Measurements from ENCODE around the gene DGKG. TPM values are rescaled to one million over a fixed set of nuclear protein-coding genes. Genes with fewer than 3 reads are reported as not detected.

DGKG gene
- total and polyA plus RNA-seq, 12 donors = 7.2 to 75.7 (median 41.4) TPM

DNA sequence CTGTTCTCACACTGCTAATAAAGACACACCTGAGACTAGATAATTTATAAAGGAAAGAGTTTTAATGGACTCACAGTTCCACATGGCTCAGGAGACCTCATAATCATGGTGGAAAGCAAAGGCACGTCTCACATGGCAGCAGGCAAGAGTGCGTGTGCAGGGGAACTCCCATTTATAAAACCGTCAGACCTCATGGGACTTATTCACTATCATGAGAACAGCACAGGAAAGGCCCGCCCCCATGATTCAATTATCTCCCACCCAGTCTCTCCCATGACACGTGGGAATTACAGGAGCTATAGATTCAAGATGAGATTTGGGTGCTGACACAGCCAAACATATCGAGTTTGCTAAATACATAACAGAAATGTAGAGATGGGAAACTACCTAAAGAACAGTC, 39.5 kb upstream of the DGKG start:
- Histone ChIP-seq H3K27me3 (no peaks in the 10 kb centered on the region), H3K27ac (no peak overlapping the region), H3K4me1 (peaks cover 0 to 11% (median 6%) of the 10 kb centered on the region in 9 donors), H3K36me3 (no peaks in the 10 kb centered on the region), H3K4me3 (no peak overlapping the region), H3K9me3 (no peaks in the 10 kb centered on the region)
- DNase-seq (no peak), ATAC-seq (no peak)
- 65 to 66% methylated on average over 6 of the region's 6 CpGs for WGBS, 2 donors
- TF ChIP-seq, protein P1, sequence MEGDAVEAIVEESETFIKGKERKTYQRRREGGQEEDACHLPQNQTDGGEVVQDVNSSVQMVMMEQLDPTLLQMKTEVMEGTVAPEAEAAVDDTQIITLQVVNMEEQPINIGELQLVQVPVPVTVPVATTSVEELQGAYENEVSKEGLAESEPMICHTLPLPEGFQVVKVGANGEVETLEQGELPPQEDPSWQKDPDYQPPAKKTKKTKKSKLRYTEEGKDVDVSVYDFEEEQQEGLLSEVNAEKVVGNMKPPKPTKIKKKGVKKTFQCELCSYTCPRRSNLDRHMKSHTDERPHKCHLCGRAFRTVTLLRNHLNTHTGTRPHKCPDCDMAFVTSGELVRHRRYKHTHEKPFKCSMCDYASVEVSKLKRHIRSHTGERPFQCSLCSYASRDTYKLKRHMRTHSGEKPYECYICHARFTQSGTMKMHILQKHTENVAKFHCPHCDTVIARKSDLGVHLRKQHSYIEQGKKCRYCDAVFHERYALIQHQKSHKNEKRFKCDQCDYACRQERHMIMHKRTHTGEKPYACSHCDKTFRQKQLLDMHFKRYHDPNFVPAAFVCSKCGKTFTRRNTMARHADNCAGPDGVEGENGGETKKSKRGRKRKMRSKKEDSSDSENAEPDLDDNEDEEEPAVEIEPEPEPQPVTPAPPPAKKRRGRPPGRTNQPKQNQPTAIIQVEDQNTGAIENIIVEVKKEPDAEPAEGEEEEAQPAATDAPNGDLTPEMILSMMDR (IDR thresholded peaks at IDR 0.05) = no peak
- intact Hi-C loops (cut with DNase I) = no loop called here

DNA sequence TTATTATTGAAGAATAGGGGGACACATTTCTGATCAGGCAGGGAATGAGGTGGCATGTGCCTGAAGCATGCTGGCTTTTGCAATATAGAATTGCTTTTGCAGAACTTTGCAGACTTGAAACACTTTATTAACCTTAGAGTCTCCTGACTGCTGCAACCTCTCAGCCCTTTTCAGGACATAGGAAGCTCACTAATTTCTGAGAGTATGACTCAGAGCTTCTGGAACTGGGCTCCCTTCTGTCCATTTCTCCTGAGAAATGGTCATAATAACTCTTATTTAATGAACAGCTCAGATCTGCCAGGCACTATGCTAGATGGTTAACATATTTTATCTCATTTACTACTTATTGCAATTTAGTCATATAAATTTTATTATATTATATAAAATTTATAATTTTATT, 38.6 kb upstream of the DGKG start:
- intact Hi-C loops (cut with DNase I) = no loop called here
- H3K4me1 ChIP-seq = peaks cover 0 to 2% (median 0%) of the 10 kb centered on the region in 9 donors
- ATAC-seq (no peak), DNase-seq (no peak)
- no peaks in the 10 kb centered on the region for H3K27me3 ChIP-seq
- H3K36me3 ChIP-seq = no peaks in the 10 kb centered on the region
- no peak overlapping the region for H3K4me3 ChIP-seq
- H3K9me3 ChIP-seq = no peaks in the 10 kb centered on the region
- H3K27ac ChIP-seq = no peak overlapping the region
- TF ChIP-seq, protein P1 (IDR thresholded peaks at IDR 0.05) = no peak

DNA sequence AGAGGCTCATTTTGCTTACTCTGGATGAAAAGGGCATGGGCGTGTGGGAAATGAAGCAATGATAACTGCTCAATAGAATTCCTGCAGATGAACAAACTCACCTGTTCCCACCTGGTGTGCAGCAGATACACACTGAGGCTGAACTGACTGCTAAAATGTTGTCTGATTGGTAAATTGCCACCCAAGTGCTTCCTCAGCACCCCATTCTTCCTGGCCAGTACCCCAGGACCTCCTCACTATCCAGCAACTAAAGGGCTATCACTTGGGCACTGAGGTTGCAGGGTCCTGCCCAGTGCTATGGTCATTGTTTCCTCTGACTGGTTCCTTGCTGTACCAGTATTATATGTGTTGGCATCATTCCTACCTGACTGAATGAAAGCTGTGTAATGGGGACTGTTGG, 38.0 kb upstream of the DGKG start:
- Histone ChIP-seq H3K4me1 (no peaks in the 10 kb centered on the region), H3K4me3 (no peak overlapping the region), H3K27me3 (no peaks in the 10 kb centered on the region), H3K9me3 (no peaks in the 10 kb centered on the region), H3K27ac (no peak overlapping the region), H3K36me3 (no peaks in the 10 kb centered on the region)
- 77 to 88% methylated on average over 1 of the region's 1 CpG for WGBS, 2 donors
- DNase-seq (no peak), ATAC-seq (no peak)
- TF ChIP-seq, protein P1 (IDR thresholded peaks at IDR 0.05) = no peak
- intact Hi-C loops (cut with DNase I) = no loop called here

DNA sequence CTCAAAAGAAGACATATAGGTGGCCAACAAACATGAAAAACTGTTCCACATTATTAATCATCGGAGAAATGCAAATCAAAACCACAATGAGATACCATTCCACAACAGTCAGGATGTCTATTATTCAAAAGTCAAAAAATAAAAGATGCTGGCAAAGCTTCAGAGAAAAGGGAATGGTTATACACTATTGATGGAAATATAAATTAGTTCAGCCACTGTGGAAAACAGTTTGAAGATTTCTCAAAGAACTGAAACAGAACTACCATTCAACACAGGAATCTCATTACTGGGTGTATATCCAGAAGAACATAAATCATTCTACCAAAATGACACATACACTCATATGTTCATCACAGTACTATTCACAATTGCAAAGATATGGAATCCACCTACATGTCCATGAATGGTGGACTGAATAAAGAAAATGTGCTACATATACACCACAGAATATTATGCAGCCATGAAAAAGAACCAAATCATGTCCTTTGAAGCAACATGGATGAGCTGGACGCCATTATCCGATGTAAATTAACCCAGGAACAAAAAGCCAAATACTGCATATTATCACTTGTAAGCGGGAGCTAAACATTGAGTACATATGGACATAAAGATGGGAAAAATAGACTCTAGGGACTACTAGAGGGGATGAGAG, 32.7 kb upstream of the DGKG start:
- intact Hi-C loops (cut with DNase I) = no loop called here
- H3K4me1 ChIP-seq = no peaks in the 10 kb centered on the region
- TF ChIP-seq, protein P1 (IDR thresholded peaks at IDR 0.05) = no peak
- H3K9me3 ChIP-seq = peaks cover 0 to 10% (median 0%) of the 10 kb centered on the region in 11 donors
- ATAC-seq (no peak), DNase-seq (no peak)
- H3K27ac ChIP-seq = no peak overlapping the region
- no peak overlapping the region for H3K4me3 ChIP-seq
- H3K27me3 ChIP-seq = no peaks in the 10 kb centered on the region
- no peaks in the 10 kb centered on the region for H3K36me3 ChIP-seq
- 87 to 89% methylated on average over 4 of the region's 4 CpGs for WGBS, 2 donors

Measured in heart right ventricle (tissue), 16 donors.